Activated T-helper 17 cell treated with anti-CD3 and anti-CD28 coated beads, Interleukin-2, amount 50 U/mL, for 72 hours (primary cell): ENCODE results near the gene TRMT5. TPM values are rescaled to one million over a fixed set of nuclear protein-coding genes. Genes with fewer than 3 reads are reported as not detected.

Experiments
- ATAC-seq: fragments of 150-1000 bp; cut with Tn5 transposase; replicated peaks from 2 replicates; pipeline ENCODE4 v1.10.0; 2021; ENCODE audit warnings: mild to moderate bottlenecking, moderate library complexity
- H3K27ac Mint-ChIP-seq: one replicate; pipeline ENCODE4 v1.8.0; 2022; ENCODE audit warnings: mixed read lengths
- H3K27me3 Mint-ChIP-seq: one replicate; pipeline ENCODE4 v1.8.0; 2022; ENCODE audit warnings: mixed read lengths
- H3K36me3 Mint-ChIP-seq: one replicate; pipeline ENCODE4 v1.8.0; 2022; ENCODE audit warnings: low read depth, mild to moderate bottlenecking, mixed read lengths
- H3K4me1 Mint-ChIP-seq: one replicate; pipeline ENCODE4 v1.8.0; 2022; ENCODE audit warnings: mixed read lengths
- H3K4me3 Mint-ChIP-seq: one replicate; pipeline ENCODE4 v1.8.0; 2022; ENCODE audit warnings: mild to moderate bottlenecking, mixed read lengths
- H3K9me3 Mint-ChIP-seq: one replicate; pipeline ENCODE4 v1.8.0; 2022; ENCODE audit warnings: mixed read lengths
- total RNA-seq, 2 donors: library from RNA; stranded (reverse); gene quantifications; one replicate each; pipeline ENCODE4 v1.2.3, GENCODE V29; 2022

TRMT5 gene, protein sequence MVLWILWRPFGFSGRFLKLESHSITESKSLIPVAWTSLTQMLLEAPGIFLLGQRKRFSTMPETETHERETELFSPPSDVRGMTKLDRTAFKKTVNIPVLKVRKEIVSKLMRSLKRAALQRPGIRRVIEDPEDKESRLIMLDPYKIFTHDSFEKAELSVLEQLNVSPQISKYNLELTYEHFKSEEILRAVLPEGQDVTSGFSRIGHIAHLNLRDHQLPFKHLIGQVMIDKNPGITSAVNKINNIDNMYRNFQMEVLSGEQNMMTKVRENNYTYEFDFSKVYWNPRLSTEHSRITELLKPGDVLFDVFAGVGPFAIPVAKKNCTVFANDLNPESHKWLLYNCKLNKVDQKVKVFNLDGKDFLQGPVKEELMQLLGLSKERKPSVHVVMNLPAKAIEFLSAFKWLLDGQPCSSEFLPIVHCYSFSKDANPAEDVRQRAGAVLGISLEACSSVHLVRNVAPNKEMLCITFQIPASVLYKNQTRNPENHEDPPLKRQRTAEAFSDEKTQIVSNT
- 10 to 100 TPM; 16.4 to 16.5 TPM for total RNA-seq

- ATAC-seq: peak; percentile 89
- no peak within 1 kb of the TSS for H3K27ac Mint-ChIP-seq
- no peaks in the 10 kb centered on the region for H3K27me3 Mint-ChIP-seq
- H3K36me3 Mint-ChIP-seq: peaks cover 48% of the 10 kb centered on the region
- H3K4me1 Mint-ChIP-seq: peaks cover 10% of the 10 kb centered on the region
- H3K4me3 Mint-ChIP-seq: no peak within 1 kb of the TSS
- H3K9me3 Mint-ChIP-seq: no peaks in the 10 kb centered on the region
Observed at GRCh38 chr14:60980811-60981632, at the start of gene TRMT5, which contains the start of gene SLC38A6. TSS of gene TRMT5 (minus strand) at chr14:60981079. CDS start at chr14:60980973, 106 bp downstream. TSS of gene SLC38A6 (plus strand) at chr14:60981245. CDS start at chr14:60981278, 33 bp downstream.

DNA sequence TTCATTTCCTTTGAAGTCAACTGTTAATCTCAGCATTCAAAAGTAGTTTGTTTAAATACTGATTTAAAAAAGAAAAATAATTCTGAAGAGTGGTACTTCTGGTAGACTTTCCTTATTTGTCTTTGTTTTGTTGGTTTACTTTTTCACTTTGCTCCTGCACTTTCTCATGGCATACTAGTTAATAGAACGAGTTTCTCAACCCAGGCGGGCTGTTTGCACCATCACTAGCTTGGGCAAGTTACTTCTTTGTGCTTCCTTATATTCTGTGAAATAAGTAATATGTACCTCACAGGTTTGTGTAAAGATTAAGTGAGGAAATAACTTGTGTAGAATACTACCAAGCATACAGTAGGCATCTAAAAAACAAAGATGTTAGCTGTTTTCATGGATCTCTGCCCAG lies 45.6 kb upstream of the TRMT5 start:
- H3K27me3 Mint-ChIP-seq: no peaks in the 10 kb centered on the region
- ATAC-seq: no peak
- H3K9me3 Mint-ChIP-seq: no peaks in the 10 kb centered on the region
- no peak overlapping the region for H3K27ac Mint-ChIP-seq
- H3K36me3 Mint-ChIP-seq: no peaks in the 10 kb centered on the region
- H3K4me3 Mint-ChIP-seq: no peak overlapping the region
- no peaks in the 10 kb centered on the region for H3K4me1 Mint-ChIP-seq

DNA sequence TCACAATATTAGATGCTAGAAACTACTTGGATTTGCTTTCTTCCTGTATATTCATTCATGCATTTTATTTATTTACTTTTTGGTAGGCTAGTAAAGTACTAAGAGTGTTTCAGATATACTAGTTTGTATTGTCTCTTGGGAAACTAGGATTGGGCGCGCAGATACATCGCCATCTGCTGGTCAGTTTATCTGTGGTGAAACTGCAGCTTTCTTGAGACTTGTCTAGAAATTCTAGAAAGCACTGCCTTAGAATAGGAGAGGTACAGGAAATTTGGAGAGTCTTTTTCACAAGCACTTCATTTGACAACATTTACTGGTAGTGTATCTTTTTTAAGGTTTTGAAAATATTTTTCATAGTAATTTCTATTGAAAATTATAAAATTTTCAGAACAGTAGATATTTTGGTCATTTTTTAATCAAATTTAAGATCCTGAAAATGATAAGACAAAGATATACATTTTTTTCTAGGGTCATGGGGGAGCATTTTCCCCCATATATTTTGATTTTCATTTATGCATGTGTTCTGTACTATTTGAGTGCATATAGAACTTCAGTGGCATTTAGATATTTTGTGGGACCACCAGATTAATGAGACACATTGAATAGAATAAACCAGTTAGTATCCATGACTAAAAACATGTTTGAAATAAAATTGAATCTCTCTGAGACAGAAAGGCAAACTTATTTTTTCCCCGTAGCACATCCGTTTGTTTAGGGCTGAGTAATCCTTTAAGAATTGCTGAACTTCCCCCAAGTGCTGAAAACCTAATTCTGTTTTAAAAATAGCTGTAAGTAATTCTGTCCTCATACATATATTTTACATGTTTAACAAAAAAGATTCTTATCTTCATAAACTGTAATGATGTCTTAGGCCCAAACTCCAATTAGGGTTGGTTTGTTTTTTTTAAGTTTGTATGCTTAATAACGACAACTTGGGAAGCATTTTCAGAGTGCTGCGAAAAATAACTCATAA lies 44.7 kb upstream of the TRMT5 start:
- ATAC-seq: peak; percentile 52
- Mint-ChIP-seq H3K36me3 (no peaks in the 10 kb centered on the region), H3K4me1 (no peaks in the 10 kb centered on the region), H3K27me3 (no peaks in the 10 kb centered on the region), H3K27ac (no peak overlapping the region), H3K9me3 (no peaks in the 10 kb centered on the region), H3K4me3 (no peak overlapping the region)

DNA sequence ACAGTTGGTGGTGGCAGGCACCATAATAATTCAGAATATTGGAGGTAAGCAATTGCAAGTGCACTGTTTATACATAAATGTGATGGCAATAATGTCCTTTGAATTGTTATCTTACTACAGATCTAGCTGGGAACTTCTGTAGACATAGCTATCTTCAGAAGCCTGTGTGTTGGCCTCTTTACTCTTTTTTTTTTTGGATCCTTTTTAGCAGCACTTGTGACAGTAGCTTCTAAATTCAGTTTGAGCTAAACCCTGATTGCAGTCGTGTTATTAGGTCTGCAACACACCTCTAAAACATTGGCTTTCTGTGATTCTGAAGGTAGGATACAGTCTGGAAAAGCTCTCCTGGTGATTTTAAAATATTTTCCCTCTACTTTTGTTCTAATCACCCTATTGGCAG lies 38.7 kb upstream of the TRMT5 start:
- H3K27ac Mint-ChIP-seq: no peak overlapping the region
- no peaks in the 10 kb centered on the region for H3K36me3 Mint-ChIP-seq
- H3K4me1 Mint-ChIP-seq: no peaks in the 10 kb centered on the region
- no peaks in the 10 kb centered on the region for H3K9me3 Mint-ChIP-seq
- no peak overlapping the region for H3K4me3 Mint-ChIP-seq
- H3K27me3 Mint-ChIP-seq: no peaks in the 10 kb centered on the region
- no peak for ATAC-seq

- H3K27ac Mint-ChIP-seq: no peak overlapping the region
- peaks cover 6% of the 10 kb centered on the region for H3K36me3 Mint-ChIP-seq
- peaks cover 4% of the 10 kb centered on the region for H3K9me3 Mint-ChIP-seq
- ATAC-seq: no peak
- no peaks in the 10 kb centered on the region for H3K4me1 Mint-ChIP-seq
- no peak overlapping the region for H3K4me3 Mint-ChIP-seq
- H3K27me3 Mint-ChIP-seq: no peaks in the 10 kb centered on the region
Observed at GRCh38 chr14:61003571-61003970, 22.7 kb upstream of the TRMT5 start.

GRCh38 chr14:60999536-60999935 lies 18.7 kb upstream of the TRMT5 start:
- H3K4me1 Mint-ChIP-seq: no peaks in the 10 kb centered on the region
- no peak overlapping the region for H3K27ac Mint-ChIP-seq
- H3K27me3 Mint-ChIP-seq: no peaks in the 10 kb centered on the region
- ATAC-seq: no peak
- no peak overlapping the region for H3K4me3 Mint-ChIP-seq
- H3K36me3 Mint-ChIP-seq: peaks cover 6% of the 10 kb centered on the region
- H3K9me3 Mint-ChIP-seq: peaks cover 4% of the 10 kb centered on the region

DNA sequence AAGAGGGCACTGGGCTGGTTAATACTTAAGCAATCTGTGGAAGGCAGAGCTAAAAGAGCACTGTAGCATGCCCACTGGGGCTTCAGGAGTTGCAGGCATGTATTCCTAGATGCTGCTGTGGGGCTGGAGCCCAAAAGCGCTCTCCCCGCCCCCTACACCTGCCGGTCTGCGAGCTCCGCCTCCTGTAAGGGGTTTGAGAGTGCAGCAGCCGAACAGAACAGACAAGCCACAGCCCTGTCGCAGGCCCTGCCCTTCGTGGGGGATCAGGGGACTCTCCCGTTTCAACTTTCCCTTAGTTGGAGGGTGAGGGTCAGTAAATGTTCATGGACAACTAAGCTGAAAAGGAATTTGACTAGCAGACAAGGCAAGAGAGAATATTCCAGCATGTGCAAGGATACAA lies 17.7 kb upstream of the TRMT5 start:
- Mint-ChIP-seq H3K27ac (no peak overlapping the region), H3K9me3 (no peaks in the 10 kb centered on the region)

GRCh38 chr14:60989599-60989998 lies 8.7 kb upstream of the TRMT5 start:
- no peak for ATAC-seq
- Mint-ChIP-seq H3K27ac (no peak overlapping the region), H3K27me3 (no peaks in the 10 kb centered on the region), H3K4me3 (no peak overlapping the region), H3K36me3 (peaks cover 28% of the 10 kb centered on the region), H3K4me1 (no peaks in the 10 kb centered on the region), H3K9me3 (no peaks in the 10 kb centered on the region)

More for the DNA sequence above, 17.7 kb upstream of the TRMT5 start:
- peaks cover 6% of the 10 kb centered on the region for H3K36me3 Mint-ChIP-seq
- ATAC-seq: no peak
- H3K4me1 Mint-ChIP-seq: no peaks in the 10 kb centered on the region
- H3K4me3 Mint-ChIP-seq: no peak overlapping the region
- H3K27me3 Mint-ChIP-seq: no peaks in the 10 kb centered on the region

DNA sequence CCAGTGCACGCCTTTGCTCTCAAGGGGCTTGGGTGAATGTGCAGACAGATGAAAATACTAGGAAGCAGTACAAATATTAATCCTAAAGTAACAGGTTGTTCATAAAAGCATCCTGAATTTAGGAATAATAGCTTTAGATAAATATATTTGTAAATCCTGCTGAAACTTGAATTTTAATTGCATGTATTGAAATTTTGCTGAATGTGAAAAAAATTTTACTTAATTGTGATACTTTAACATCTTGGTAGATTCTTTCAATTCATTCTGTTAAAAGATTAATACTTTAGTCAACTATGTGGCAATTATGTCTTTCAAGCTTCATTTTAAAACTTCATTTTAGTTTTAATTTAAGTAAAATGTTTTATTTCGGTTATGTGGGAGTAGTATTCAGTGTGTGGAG lies 5.6 kb upstream of the TRMT5 start:
- no peaks in the 10 kb centered on the region for H3K27me3 Mint-ChIP-seq
- no peak overlapping the region for H3K27ac Mint-ChIP-seq
- ATAC-seq: no peak
- H3K9me3 Mint-ChIP-seq: no peaks in the 10 kb centered on the region
- H3K36me3 Mint-ChIP-seq: peaks cover 23% of the 10 kb centered on the region
- H3K4me3 Mint-ChIP-seq: no peak overlapping the region
- no peaks in the 10 kb centered on the region for H3K4me1 Mint-ChIP-seq

DNA sequence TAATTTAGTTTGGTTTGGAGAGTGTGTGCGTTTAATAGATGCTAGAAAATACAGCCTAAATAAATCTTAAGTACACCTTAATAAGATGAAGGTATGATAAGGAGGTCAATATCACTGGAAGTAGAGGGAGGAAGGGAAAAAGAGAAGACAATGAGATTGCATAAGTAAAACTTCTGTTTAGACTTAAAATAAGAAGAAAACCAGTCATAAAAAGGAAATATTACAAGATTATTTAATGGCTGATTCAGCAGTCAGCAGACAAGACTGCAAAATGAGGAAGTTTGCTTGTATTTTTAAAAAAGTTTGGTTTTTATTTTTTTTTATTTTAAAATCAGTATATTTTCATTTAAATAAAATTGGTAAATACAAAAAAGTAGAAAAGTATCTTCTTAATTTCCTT lies 3.3 kb upstream of the TRMT5 start:
- ATAC-seq: no peak
- no peaks in the 10 kb centered on the region for H3K27me3 Mint-ChIP-seq
- peaks cover 29% of the 10 kb centered on the region for H3K36me3 Mint-ChIP-seq
- no peak overlapping the region for H3K4me3 Mint-ChIP-seq
- no peaks in the 10 kb centered on the region for H3K9me3 Mint-ChIP-seq
- no peak overlapping the region for H3K27ac Mint-ChIP-seq
- H3K4me1 Mint-ChIP-seq: peaks cover 8% of the 10 kb centered on the region

DNA sequence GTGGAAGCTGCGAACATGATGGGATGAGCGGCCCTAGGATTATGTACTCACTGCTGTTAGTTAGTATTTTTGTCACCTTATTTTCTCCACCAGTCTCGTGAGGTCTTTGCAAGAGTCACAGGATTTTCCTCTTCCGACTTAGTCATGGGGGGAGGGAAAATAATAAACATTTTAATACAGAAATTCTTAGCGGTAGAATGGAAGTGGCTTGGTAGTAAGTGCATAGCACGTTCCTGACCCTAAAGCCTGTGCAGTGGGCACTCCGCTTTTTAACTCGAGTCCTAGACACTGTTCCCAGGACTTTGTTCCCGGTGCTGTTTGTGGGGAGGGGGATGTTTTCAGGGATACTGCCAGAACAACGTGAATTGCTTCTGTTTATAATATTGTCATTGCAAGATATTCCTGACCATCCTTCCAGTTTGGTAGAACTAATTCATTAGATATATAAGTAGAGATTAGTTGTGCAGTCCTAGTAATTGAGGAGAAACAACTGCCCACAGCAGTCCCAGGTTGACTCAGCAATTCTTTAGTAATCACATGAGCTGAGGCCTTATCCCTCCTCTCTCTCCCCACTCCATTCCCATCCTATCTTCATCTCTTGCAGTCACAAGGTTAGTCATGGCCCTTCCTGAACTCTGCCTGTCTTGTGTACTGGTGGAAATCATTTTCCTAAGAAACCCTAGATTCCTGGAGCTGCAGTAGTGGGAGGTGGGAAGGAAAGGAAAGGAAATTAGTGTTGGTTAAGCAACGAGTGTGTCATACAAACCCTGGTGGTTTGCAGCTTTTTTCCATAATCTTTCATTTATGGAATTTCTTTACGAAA lies 965 bp upstream of the TRMT5 start:
- no peak for ATAC-seq
- no peak overlapping the region for H3K27ac Mint-ChIP-seq
- H3K4me1 Mint-ChIP-seq: peaks cover 10% of the 10 kb centered on the region
- peaks cover 43% of the 10 kb centered on the region for H3K36me3 Mint-ChIP-seq
- H3K4me3 Mint-ChIP-seq: no peak overlapping the region
- H3K9me3 Mint-ChIP-seq: no peaks in the 10 kb centered on the region
- no peaks in the 10 kb centered on the region for H3K27me3 Mint-ChIP-seq

DNA sequence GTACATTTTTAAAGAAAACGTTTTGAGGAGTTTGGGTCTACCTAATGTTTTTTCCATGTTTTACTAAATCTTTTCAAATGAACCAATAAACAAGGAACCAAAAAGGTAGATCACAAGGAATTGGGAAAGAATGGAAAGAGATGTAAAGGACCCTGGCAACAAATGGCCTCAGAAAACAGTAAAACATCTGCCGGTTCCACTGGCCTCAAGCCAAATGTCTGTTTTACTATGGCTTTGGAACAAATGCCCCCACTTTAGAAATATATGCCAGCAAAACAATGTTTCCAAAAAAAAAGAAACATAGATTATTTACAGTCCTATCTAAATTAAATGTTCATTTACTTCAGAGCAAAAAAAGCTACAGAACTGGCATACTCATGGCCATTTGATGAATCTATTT lies 3.0 kb downstream of the TRMT5 start:
- no peak for ATAC-seq
- Mint-ChIP-seq H3K4me3 (peak overlapping the region; percentile 33), H3K36me3 (peaks cover 41% of the 10 kb centered on the region), H3K27ac (peak overlapping the region; percentile 10), H3K27me3 (no peaks in the 10 kb centered on the region), H3K9me3 (no peaks in the 10 kb centered on the region), H3K4me1 (peaks cover 10% of the 10 kb centered on the region)

- Mint-ChIP-seq H3K4me3 (no peak overlapping the region), H3K4me1 (peaks cover 10% of the 10 kb centered on the region), H3K36me3 (peaks cover 47% of the 10 kb centered on the region), H3K27ac (no peak overlapping the region), H3K27me3 (no peaks in the 10 kb centered on the region), H3K9me3 (no peaks in the 10 kb centered on the region)
- no peak for ATAC-seq
Observed at GRCh38 chr14:60975551-60975950, 5.3 kb downstream of the TRMT5 start.
